MM.1S (cell line): ENCODE measurements around the gene COL27A1.

ENCODE experiments used
- DNase-seq: peaks from one replicate; pipeline ENCODE4 v3.0.0-alpha.2; 2015
- H2AFZ ChIP-seq: fragments of 300-600 bp; sonication (generic); 2 replicates; pipeline ENCODE4 v1.6.0; 2016; ENCODE audit warnings: antibody characterized with exemption, low read length
- H3F3A ChIP-seq: fragments of 300-600 bp; sonication (generic); 2 replicates; pipeline ENCODE4 v1.6.1; 2016; ENCODE audit warnings: mild to moderate bottlenecking, antibody characterized with exemption, low read length, moderate library complexity, mixed read lengths; ENCODE audit not compliant: insufficient read depth
- H3K27ac ChIP-seq: fragments of 300-600 bp; sonication (generic); 2 replicates; pipeline ENCODE4 v1.5.1; 2016; ENCODE audit warnings: mild to moderate bottlenecking, low read length
- H3K27me3 ChIP-seq: fragments of 300-600 bp; sonication (generic); replicated peaks from 2 replicates; pipeline ENCODE4 v1.6.0; 2016; ENCODE audit warnings: low read length; ENCODE audit not compliant: insufficient read depth
- H3K36me3 ChIP-seq: fragments of 300-600 bp; sonication (generic); replicated peaks from 2 replicates; pipeline ENCODE4 v1.6.1; 2016; ENCODE audit warnings: mild to moderate bottlenecking, low read length, mixed read lengths; ENCODE audit not compliant: insufficient read depth
- H3K4me1 ChIP-seq: fragments of 300-600 bp; sonication (generic); 2 replicates; pipeline ENCODE4 v1.6.1; 2016; ENCODE audit warnings: low read length, mixed read lengths
- H3K4me2 ChIP-seq: fragments of 300-600 bp; sonication (generic); 2 replicates; pipeline ENCODE4 v1.6.0; 2016; ENCODE audit warnings: low read depth, low read length
- H3K4me3 ChIP-seq: fragments of 300-600 bp; sonication (generic); 2 replicates; pipeline ENCODE4 v1.5.1; 2016; ENCODE audit warnings: low read length, mixed read lengths
- H3K79me2 ChIP-seq: fragments of 300-600 bp; sonication (generic); 2 replicates; pipeline ENCODE4 v1.6.1; 2016; ENCODE audit warnings: mixed run types, low read length, mixed read lengths
- H3K9ac ChIP-seq: fragments of 300-600 bp; sonication (generic); 2 replicates; pipeline ENCODE4 v1.6.1; 2016; ENCODE audit warnings: low read length, mixed read lengths
- H3K9me2 ChIP-seq: fragments of 300-600 bp; sonication (generic); replicated peaks from 2 replicates; pipeline ENCODE4 v1.6.1; 2016; ENCODE audit warnings: mild to moderate bottlenecking, low read length, mixed read lengths; ENCODE audit not compliant: insufficient read depth
- H3K9me3 ChIP-seq: fragments of 300-600 bp; sonication (generic); replicated peaks from 2 replicates; pipeline ENCODE4 v1.6.1; 2016; ENCODE audit warnings: mild to moderate bottlenecking, low read length, mixed read lengths; ENCODE audit not compliant: insufficient read depth
- H4K20me1 ChIP-seq: fragments of 300-600 bp; sonication (generic); 2 replicates; pipeline ENCODE4 v1.6.1; 2016; ENCODE audit warnings: mild to moderate bottlenecking, low read length, moderate library complexity, mixed read lengths; ENCODE audit not compliant: insufficient read depth
- CTCF ChIP-seq: fragments of 300-600 bp; sonication (generic); IDR thresholded peaks from 2 replicates; pipeline ENCODE4 v1.5.1; 2016; ENCODE audit warnings: antibody characterized with exemption, low read length, mixed read lengths
- EZH2 ChIP-seq: fragments of 300-600 bp; sonication (generic); optimal IDR thresholded peaks from 2 replicates; pipeline ENCODE3; 2017; ENCODE audit warnings: low read depth, mild to moderate bottlenecking, antibody characterized with exemption, low read length, mixed read lengths
- EZH2phosphoT487 ChIP-seq: fragments of 300-600 bp; sonication (generic); IDR thresholded peaks from 2 replicates; pipeline ENCODE4 v1.6.1; 2018; ENCODE audit warnings: antibody characterized with exemption, low read length

Gene COL27A1

GRCh38 chr9:114119242-114120191, 35.8 kb upstream of the COL27A1 start:
- Histone ChIP-seq H3K9me2 (no peaks in the 10 kb centered on the region), H3K4me1 (no peaks in the 10 kb centered on the region), H3K4me3 (no peak overlapping the region), H3K4me2 (no peak overlapping the region), H3K9ac (no peak overlapping the region), H3K79me2 (no peaks in the 10 kb centered on the region), H3F3A (no peaks in the 10 kb centered on the region), H3K27ac (no peak overlapping the region), H2AFZ (no peak overlapping the region), H3K36me3 (no peaks in the 10 kb centered on the region), H4K20me1 (no peaks in the 10 kb centered on the region), H3K27me3 (peaks cover 23% of the 10 kb centered on the region), H3K9me3 (no peaks in the 10 kb centered on the region)
- no peak for TF ChIP-seq CTCF
- TF ChIP-seq EZH2phosphoT487, result no peak
- TF ChIP-seq EZH2, result no peak
- DNase-seq, result no peak

- no peak overlapping the region for H2AFZ ChIP-seq
- H3F3A ChIP-seq, result no peaks in the 10 kb centered on the region
- no peak for DNase-seq
- no peaks in the 10 kb centered on the region for H3K9me2 ChIP-seq
- H4K20me1 ChIP-seq, result no peaks in the 10 kb centered on the region
- peaks cover 23% of the 10 kb centered on the region for H3K27me3 ChIP-seq
- TF ChIP-seq EZH2phosphoT487, result no peak
- TF ChIP-seq EZH2, result no peak
- TF ChIP-seq CTCF, result no peak
- H3K36me3 ChIP-seq, result no peaks in the 10 kb centered on the region
- H3K4me2 ChIP-seq, result no peak overlapping the region
- H3K4me1 ChIP-seq, result no peaks in the 10 kb centered on the region
- no peak overlapping the region for H3K4me3 ChIP-seq
- no peak overlapping the region for H3K9ac ChIP-seq
- H3K79me2 ChIP-seq, result no peaks in the 10 kb centered on the region
- no peak overlapping the region for H3K27ac ChIP-seq
- no peaks in the 10 kb centered on the region for H3K9me3 ChIP-seq
Observed at GRCh38 chr9:114120192-114121014, 34.9 kb upstream of the COL27A1 start.

GRCh38 chr9:114121227-114122135, 33.9 kb upstream of the COL27A1 start:
- H3K36me3 ChIP-seq, result no peaks in the 10 kb centered on the region
- no peak overlapping the region for H2AFZ ChIP-seq
- no peak overlapping the region for H3K4me2 ChIP-seq
- no peaks in the 10 kb centered on the region for H3K9me3 ChIP-seq
- H3K27me3 ChIP-seq, result peaks cover 20% of the 10 kb centered on the region
- H3K27ac ChIP-seq, result no peak overlapping the region
- TF ChIP-seq EZH2phosphoT487, result no peak
- no peak for TF ChIP-seq EZH2
- TF ChIP-seq CTCF, result no peak
- no peaks in the 10 kb centered on the region for H3K4me1 ChIP-seq
- no peaks in the 10 kb centered on the region for H4K20me1 ChIP-seq
- H3K9me2 ChIP-seq, result no peaks in the 10 kb centered on the region
- no peaks in the 10 kb centered on the region for H3K79me2 ChIP-seq
- DNase-seq, result no peak
- no peak overlapping the region for H3K4me3 ChIP-seq
- no peak overlapping the region for H3K9ac ChIP-seq
- no peaks in the 10 kb centered on the region for H3F3A ChIP-seq
